GM23248 (cell line): Measurements from ENCODE around the gene PRIMA1.

Experiments used
- EZH2 ChIP-seq: fragments of 200-600 bp; sonication (generic); IDR thresholded peaks from 2 replicates; pipeline ENCODE4 v1.6.1; 2018; ENCODE audit warnings: antibody characterized with exemption, mild to moderate bottlenecking; ENCODE audit not compliant: insufficient read depth, poor library complexity, severe bottlenecking
- EZH2phosphoT487 ChIP-seq: fragments of 200-600 bp; sonication (generic); IDR thresholded peaks from 2 replicates; pipeline ENCODE4 v1.6.1; 2018; ENCODE audit warnings: antibody characterized with exemption, moderate library complexity, mild to moderate bottlenecking, low read depth; ENCODE audit not compliant: insufficient read depth

DNA sequence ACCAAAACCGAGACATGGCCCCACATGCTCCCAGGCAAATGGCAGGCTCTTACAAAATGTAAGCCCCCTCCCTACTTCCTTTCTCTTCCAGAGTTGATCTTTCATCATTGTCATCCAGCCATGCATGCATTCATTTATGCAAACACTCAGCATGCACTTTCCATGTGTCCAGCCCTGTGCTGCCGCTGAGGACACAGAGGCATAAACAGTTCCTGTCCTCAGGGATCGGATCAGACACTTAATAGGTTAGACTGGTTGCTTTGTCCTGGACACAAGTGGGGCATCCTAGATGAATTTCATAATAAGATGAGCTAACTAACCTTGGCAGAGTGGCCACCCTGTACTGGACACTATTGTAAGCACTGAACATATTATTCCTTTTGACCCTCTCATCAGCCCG, 23.1 kb downstream of the PRIMA1 start:
- TF ChIP-seq EZH2 = no peak
- TF ChIP-seq EZH2phosphoT487 = no peak
